Endothelial cell of umbilical vein (primary cell): ENCODE results near the gene PDE11A. TPM values are rescaled to one million over a fixed set of nuclear protein-coding genes. Genes with fewer than 3 reads are reported as not detected.

Experiments used
- BruUV-seq: library from RNA; stranded (reverse); fragments of 400-500 nt; replicated peaks from 2 replicates; lab custom pipeline; 2021; lab: Mats Ljungman, UMichigan
- CTCF ChIA-PET: fragments of 300-600, 350-600 bp; sonication (Branson Sonifier 250); formaldehyde crosslinking; loops from one replicate; lab custom pipeline; 2021; ENCODE audit warnings: antibody characterized with exemption, inconsistent platforms; lab: Charles Lee
- POLR2A ChIA-PET: fragments of 300-600, 350-600 bp; sonication (Branson Sonifier 250); formaldehyde crosslinking; loops from one replicate; lab custom pipeline; 2021; ENCODE audit warnings: antibody characterized with exemption, inconsistent platforms; lab: Charles Lee
- DNase-seq: peaks from one replicate; pipeline ENCODE4 v3.0.0-alpha.2; 2011; ENCODE audit warnings: low read depth, low spot score
- FAIRE-seq: peaks from 2 replicates; lab custom pipeline; 2011; peaks lifted over from hg19 to GRCh38; lab: Jason Lieb, UNC
- H2AFZ ChIP-seq: 2 replicates; pipeline ENCODE4 v1.6.0; 2012; ENCODE audit warnings: low read depth, low read length, control low read depth, inconsistent platforms
- H3K27ac ChIP-seq: 2 replicates; pipeline ENCODE4 v1.5.1; 2011; ENCODE audit warnings: low read depth, mild to moderate bottlenecking, control low read depth, low read length, moderate library complexity; ENCODE audit not compliant: insufficient read depth
- H3K27me3 ChIP-seq, 2 experiments: 2 replicates each; pipeline versions ENCODE4 v1.6.0 to v1.6.1; 2011; ENCODE audit warnings: low read length in 2 of 2, mixed read lengths in 1 of 2; ENCODE audit not compliant: control insufficient read depth in 2 of 2, insufficient read depth in 2 of 2
- H3K36me3 ChIP-seq, 2 experiments: 2 replicates in 1 of 2; 3 replicates in 1 of 2; pipeline ENCODE4 v1.5.1; 2011; ENCODE audit warnings: low read length in 2 of 2, mild to moderate bottlenecking in 1 of 2, moderate library complexity in 1 of 2; ENCODE audit not compliant: control insufficient read depth in 2 of 2, insufficient read depth in 2 of 2; ENCODE audit errors: extremely low read depth in 1 of 2
- H3K4me1 ChIP-seq: 3 replicates; pipeline ENCODE4 v1.5.1; 2011; ENCODE audit warnings: mild to moderate bottlenecking, low read length; ENCODE audit not compliant: control insufficient read depth, insufficient read depth; ENCODE audit errors: extremely low read depth
- H3K4me2 ChIP-seq: 2 replicates; pipeline ENCODE4 v1.6.1; 2011; ENCODE audit warnings: low read length, control low read depth, mixed read lengths; ENCODE audit not compliant: insufficient read depth
- H3K4me3 ChIP-seq, 3 experiments: fragments of 200-600 bp in 1 of 3; sonication (generic), shearing (Covaris generic) in 1 of 3; replicated peaks in 1 of 3; 2 replicates each; pipeline ENCODE4 v1.5.1; 2011 to 2016; ENCODE audit warnings: control low read depth in 3 of 3, low read length in 3 of 3, mild to moderate bottlenecking in 2 of 3, inconsistent platforms in 1 of 3, low read depth in 1 of 3, moderate library complexity in 1 of 3; ENCODE audit not compliant: insufficient read depth in 1 of 3
- H3K79me2 ChIP-seq: 2 replicates; pipeline ENCODE4 v1.6.0; 2012; ENCODE audit warnings: low read length, inconsistent platforms; ENCODE audit not compliant: control insufficient read depth, insufficient read depth
- H3K9ac ChIP-seq: replicated peaks from 2 replicates; pipeline ENCODE3; 2011; ENCODE audit warnings: low read length, control low read depth; ENCODE audit not compliant: insufficient read depth; ENCODE audit errors: extremely low read depth
- H3K9me1 ChIP-seq: replicated peaks from 3 replicates; pipeline ENCODE4 v1.6.0; 2011; ENCODE audit warnings: mild to moderate bottlenecking, low read length; ENCODE audit not compliant: control insufficient read depth, insufficient read depth; ENCODE audit errors: extremely low read depth
- H3K9me3 ChIP-seq: replicated peaks from 2 replicates; pipeline ENCODE4 v1.5.1; 2012; ENCODE audit warnings: low read length, inconsistent platforms; ENCODE audit not compliant: control insufficient read depth, insufficient read depth
- H4K20me1 ChIP-seq: replicated peaks from 2 replicates; pipeline ENCODE3; 2011; ENCODE audit warnings: mild to moderate bottlenecking, low read length; ENCODE audit not compliant: control insufficient read depth, insufficient read depth; ENCODE audit errors: extremely low read depth
- CTCF ChIP-seq, 2 donors: IDR thresholded peaks; 1 replicate in 1 of 2; 2 replicates in 1 of 2; pipeline ENCODE4 v1.5.1; 2011; ENCODE audit warnings: low read length in 2 of 2, mild to moderate bottlenecking in 2 of 2, moderate library complexity in 2 of 2, control low read depth in 1 of 2, inconsistent platforms in 1 of 2, low read depth in 1 of 2; ENCODE audit not compliant: insufficient read depth in 1 of 2; ENCODE audit errors: extremely low read depth in 1 of 2
- EZH2 ChIP-seq: IDR thresholded peaks from 2 replicates; pipeline ENCODE4 v1.6.1; 2012; ENCODE audit warnings: borderline replicate concordance, low read depth, mild to moderate bottlenecking, moderate library complexity, low read length, inconsistent platforms; ENCODE audit not compliant: severe bottlenecking
- FOS ChIP-seq: IDR thresholded peaks from 2 replicates; pipeline ENCODE4 v1.6.1; 2011; ENCODE audit warnings: mild to moderate bottlenecking, low read length, moderate library complexity, borderline replicate concordance; ENCODE audit not compliant: insufficient read depth
- GATA2 ChIP-seq: IDR thresholded peaks from 2 replicates; pipeline ENCODE4 v1.7.0; 2011; ENCODE audit warnings: low read depth, mild to moderate bottlenecking, moderate library complexity, mixed read lengths, low read length; ENCODE audit not compliant: insufficient read length, insufficient read depth
- JUN ChIP-seq: IDR thresholded peaks from 2 replicates; pipeline ENCODE4 v1.6.1; 2011; ENCODE audit warnings: borderline replicate concordance, low read depth; ENCODE audit not compliant: insufficient read length, insufficient read depth
- MYC ChIP-seq: IDR thresholded peaks from one replicate; pipeline ENCODE4 v1.6.1; 2011; ENCODE audit warnings: mild to moderate bottlenecking, low read depth, low read length
- POLR2A ChIP-seq: IDR thresholded peaks from 2 replicates; pipeline ENCODE4 v1.6.1; 2012; ENCODE audit warnings: low read depth, mild to moderate bottlenecking, control low read depth, low read length
- POLR2AphosphoS5 ChIP-seq: IDR thresholded peaks from 2 replicates; pipeline ENCODE4 v1.6.1; 2012; ENCODE audit warnings: low read depth, mild to moderate bottlenecking, control low read depth, low read length, moderate library complexity; ENCODE audit not compliant: insufficient read depth
- dilution Hi-C: fragments of 300-500 bp; cut with MboI; formaldehyde crosslinking; loops from one replicate; pipeline ENCODE4 v1.15.0; 2019; ENCODE audit warnings: low sequenced_read_pairs; ENCODE audit not compliant: extremely low pct_ligation_motif_present
- intact Hi-C: fragments of 100-400 bp; cut with micrococcal nuclease; formaldehyde crosslinking; loops from one replicate; pipeline ENCODE4 v1.10.0; 2022
- polyA plus RNA-seq, 4 experiments: library from polyadenylated mRNA; depleted of rRNA in 3 of 4; stranded (reverse) in 3 of 4; unstranded in 1 of 4; fragments of >200 nt; gene quantifications; 2 replicates each; pipeline versions ENCODE4 v1.2.1 to v1.2.3, GENCODE V29; 2011 to 2012; ENCODE audit warnings: missing spikeins in 1 of 4
- total RNA-seq: library from RNA; stranded (reverse); gene quantifications from 2 replicates; pipeline ENCODE4 v1.2.3, GENCODE V29; 2021
- TF ChIP-seq, protein P1 (sequence below): IDR thresholded peaks from 2 replicates; pipeline ENCODE4 v1.6.1; 2011; ENCODE audit not compliant: insufficient read depth, insufficient read length

PDE11A gene
- total and polyA plus RNA-seq, 2 donors (not counting 3 experiments of a cell fraction or from before 2014, with no cell fraction given): 0.07 to 0.51 TPM

- intact Hi-C loops: no loop called here
- DNase-seq: no peak
- Histone ChIP-seq H3K4me1 (no peaks in the 10 kb centered on the region), H3K27me3 (peaks cover 2 to 3% of the 10 kb centered on the region in 2 experiments), H3K9me3 (no peaks in the 10 kb centered on the region), H3K4me3 (no peak overlapping the region), H3K9me1 (no peaks in the 10 kb centered on the region), H3K79me2 (no peaks in the 10 kb centered on the region), H4K20me1 (no peaks in the 10 kb centered on the region), H3K36me3 (no peaks in the 10 kb centered on the region), H3K4me2 (no peak overlapping the region), H3K27ac (no peak overlapping the region), H2AFZ (no peak overlapping the region), H3K9ac (no peak overlapping the region)
- POLR2A ChIA-PET: no interaction called here
- CTCF ChIA-PET: interaction anchor here (0.6 to 1.9 kb wide), 5 partner anchors 11 to 1525 kb away, joined by 3 to 7 read pairs (median 4); no protein-coding TSS in a partner anchor
- dilution Hi-C loops: no loop called here
- FAIRE-seq: no peak
- TF ChIP-seq CTCF (IDR thresholded peaks at IDR 0.05; ENCODE audit: extremely low read depth in 1 of 2, insufficient read depth in 1 of 2, low read depth in 1 of 2, low read length in 2 of 2) (no peak), GATA2 (no peak), JUN (no peak), POLR2A (no peak), EZH2 (no peak), MYC (no peak), POLR2AphosphoS5 (no peak), FOS (no peak)
- TF ChIP-seq, protein P1, sequence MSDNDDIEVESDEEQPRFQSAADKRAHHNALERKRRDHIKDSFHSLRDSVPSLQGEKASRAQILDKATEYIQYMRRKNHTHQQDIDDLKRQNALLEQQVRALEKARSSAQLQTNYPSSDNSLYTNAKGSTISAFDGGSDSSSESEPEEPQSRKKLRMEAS: no peak
- no TSS peak for BruUV-seq
These were observed 404.0 kb downstream of the PDE11A start for GRCh38 chr2:177668617-177669016.
